Measurements from ENCODE around the gene ACER2.

- TF ChIP-seq RFX5 (IDR thresholded peaks at IDR 0.05; ENCODE audit: low read depth, low read length) (no peak), POLR2AphosphoS5 (IDR thresholded peaks at IDR 0.05; ENCODE audit: low read length) (no peak), TAF1 (IDR thresholded peaks at IDR 0.05; ENCODE audit: borderline replicate concordance, low read depth, low read length) (no peak), FOS (IDR thresholded peaks at IDR 0.05; ENCODE audit: borderline replicate concordance, extremely low read depth, insufficient read length) (no peak), CHD4 (IDR thresholded peaks at IDR 0.05) (no peak), SIN3A (IDR thresholded peaks at IDR 0.05; ENCODE audit: low read depth, low read length) (no peak)
These were observed 61.8 kb downstream of the ACER2 start for GRCh38 chr9:19470567-19470966.

Measured in GM12878 (cell line).